Measurements from ENCODE around the gene GRHL3.

GRHL3 gene

DNA sequence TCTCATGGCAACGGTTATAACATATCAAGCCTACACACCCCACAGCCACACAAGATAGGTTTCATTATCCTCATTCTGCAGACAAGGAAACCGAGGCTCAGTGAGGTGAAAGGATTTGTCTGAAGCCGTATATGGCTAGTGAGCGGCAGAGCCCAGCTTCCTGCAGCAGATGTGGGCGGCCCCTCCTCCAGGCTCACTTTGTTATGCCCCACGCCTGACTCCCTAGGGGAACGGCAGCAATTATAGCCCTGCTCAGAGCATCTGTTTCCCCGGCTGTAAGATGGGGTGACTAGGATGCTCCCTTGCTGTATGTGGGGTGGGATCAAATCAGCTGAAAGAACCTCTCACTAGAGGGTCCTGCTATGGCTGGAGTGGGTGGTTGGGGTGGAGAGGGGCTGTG, 22.1 kb downstream of the GRHL3 start:
- DNase-seq (ENCODE audit: low read depth in 2 of 3, low spot score in 2 of 3) = no peak

DNA sequence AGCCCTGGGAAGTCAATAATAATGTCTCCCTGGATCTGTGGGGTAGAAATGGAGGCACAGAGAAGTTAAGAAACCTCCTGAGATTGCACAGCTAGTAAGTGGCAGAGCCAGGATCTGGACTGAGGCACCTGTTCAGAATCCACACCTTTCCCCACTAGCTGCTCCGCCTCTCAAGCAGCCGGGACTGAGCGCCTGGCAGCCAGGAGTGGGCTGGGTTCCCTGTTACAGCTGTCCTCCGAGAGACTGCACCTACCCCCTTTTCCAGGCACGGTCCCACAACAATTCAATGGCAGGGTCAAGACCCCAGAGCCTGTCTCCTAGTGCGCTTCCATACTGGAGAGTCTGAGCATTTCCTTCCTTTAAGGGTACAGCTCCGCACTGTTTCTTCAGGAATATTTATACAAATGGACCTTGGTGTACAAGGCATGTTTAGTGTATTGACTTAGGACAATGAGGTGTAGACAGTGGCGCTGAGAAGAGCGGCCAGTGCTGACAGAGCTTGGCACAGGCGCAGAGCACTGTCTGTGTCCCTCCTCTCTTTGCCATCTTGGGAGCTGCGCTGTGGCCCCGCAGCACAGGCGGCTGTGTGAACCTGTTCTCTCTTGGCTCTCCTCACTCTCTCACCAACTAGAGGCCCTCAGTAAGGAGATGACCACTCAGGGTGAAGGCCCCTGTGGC, 24.4 kb downstream of the GRHL3 start:
- no peak for DNase-seq (ENCODE audit: low read depth in 2 of 3, low spot score in 2 of 3)

- no peak for DNase-seq (ENCODE audit: low read depth in 2 of 3, low spot score in 2 of 3)
Measured at GRCh38 chr1:24344090-24344742, 25.1 kb downstream of the GRHL3 start.

DNA sequence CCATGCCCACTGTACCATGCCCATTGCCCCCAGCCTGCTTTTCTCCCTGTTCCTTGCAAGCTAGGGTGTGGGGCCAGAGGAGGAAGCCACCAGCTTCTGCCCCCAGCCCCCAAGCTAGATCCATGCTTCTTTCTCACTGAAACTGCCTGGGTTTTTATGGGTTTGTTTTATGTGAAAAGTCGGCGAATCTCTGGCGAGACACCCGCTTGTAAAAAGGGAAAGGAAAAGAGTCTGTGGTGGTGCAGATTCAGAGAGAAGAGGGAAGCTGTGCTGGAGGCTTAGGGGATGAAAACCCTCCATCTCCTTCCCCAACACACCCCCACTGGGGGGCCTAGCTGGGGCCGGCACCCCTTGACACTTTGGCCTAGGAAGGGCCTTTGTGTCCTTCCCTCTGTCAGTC, 26.2 kb downstream of the GRHL3 start:
- no peak for DNase-seq (ENCODE audit: low read depth in 2 of 3, low spot score in 2 of 3)

DNA sequence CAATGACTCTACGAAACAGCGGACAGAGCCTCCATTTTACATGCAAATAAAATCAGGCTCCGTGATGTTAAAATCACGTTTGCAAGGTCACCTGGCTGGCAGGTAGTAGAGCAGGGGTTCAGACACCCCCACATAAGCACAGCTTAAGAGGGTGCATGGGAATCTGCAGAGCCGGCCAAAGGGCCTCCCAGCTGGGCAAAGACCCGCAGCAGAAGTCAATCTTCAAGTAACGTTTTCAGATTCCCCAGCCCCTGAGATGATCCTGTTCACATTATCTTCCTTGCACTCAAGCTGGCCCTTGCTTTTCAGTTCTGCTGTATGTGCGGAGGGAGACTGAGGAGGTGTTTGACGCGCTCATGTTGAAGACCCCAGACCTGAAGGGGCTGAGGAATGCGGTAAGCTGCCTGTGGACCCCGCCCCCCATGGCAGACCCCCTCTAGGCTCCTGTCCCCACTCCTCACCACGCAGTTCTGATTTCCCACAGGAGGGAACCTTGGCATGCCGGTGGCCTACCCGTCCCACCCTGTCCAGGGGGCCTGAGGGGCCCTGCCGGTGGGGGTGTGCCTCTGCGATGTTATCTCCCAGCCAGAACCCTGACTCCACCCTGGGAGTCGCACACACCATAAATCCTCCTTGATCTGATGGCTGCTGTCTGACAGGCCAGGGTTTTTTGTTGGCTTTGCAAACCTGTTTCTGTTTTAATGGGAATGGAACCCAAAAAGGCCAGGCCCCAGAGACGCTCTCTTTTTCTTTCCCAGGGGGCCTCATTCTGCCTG, 28.2 kb downstream of the GRHL3 start:
- DNase-seq (ENCODE audit: low read depth in 2 of 3, low spot score in 2 of 3) = no peak

DNA sequence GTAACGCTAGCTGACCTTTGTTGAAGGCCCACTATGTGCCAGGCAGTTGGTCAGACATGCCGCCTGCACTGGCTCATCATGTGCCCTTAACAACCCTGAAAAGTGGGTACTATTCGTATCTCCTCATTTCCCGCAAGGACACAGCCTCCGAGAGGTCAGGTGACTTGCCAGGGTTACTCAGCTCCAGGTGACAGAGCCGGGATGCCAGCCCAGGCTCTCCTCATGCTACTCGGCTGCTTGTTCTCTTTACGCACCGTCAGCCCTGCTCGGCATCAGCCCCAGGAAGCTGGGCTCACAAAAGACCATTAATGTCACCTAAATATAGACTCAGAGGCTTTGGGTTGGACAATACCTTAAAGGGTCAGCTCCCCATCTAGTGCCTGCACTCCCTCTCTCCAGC, 29.0 kb downstream of the GRHL3 start:
- DNase-seq (ENCODE audit: low read depth in 2 of 3, low spot score in 2 of 3) = no peak

DNA sequence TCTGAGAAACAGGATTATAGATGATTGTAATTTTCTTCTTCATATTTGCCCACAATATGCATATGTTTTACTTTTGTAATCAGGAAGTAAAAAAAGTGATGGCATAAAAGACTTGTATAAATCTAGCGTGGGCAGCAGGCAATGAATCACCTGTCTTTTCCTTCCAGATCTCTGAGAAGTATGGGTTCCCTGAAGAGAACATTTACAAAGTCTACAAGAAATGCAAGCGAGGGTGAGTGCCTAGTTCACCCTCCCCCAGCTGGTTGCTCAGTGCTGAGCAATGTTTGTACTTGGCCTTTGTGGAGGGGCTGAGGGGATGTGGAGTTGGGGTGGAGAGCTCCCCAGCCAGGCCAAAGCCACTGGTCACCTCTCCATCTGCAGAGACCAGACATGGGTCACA, 30.7 kb downstream of the GRHL3 start:
- no peak for DNase-seq (ENCODE audit: low read depth in 2 of 3, low spot score in 2 of 3)

DNA sequence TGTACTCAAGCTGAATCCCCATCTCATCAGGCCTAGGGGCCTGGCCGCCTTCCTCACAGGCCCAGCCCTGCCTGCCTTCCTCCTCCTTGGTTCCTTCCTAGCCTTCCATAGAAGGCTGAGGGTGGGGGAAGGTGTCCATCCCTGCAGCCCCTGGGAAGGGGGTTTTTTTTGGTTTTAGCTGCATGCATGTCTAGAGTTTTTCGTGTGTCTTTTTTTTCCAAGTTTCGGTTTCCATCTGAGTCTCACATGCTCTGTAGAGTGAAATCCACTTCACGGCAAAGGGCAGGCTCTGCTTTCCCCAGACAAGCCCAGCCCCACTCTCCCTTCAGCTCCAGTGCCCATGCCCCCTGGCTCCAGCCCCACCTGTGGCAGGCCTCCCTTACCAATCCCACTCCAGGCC, 32.1 kb downstream of the GRHL3 start:
- no peak for DNase-seq (ENCODE audit: low read depth in 2 of 3, low spot score in 2 of 3)

DNA sequence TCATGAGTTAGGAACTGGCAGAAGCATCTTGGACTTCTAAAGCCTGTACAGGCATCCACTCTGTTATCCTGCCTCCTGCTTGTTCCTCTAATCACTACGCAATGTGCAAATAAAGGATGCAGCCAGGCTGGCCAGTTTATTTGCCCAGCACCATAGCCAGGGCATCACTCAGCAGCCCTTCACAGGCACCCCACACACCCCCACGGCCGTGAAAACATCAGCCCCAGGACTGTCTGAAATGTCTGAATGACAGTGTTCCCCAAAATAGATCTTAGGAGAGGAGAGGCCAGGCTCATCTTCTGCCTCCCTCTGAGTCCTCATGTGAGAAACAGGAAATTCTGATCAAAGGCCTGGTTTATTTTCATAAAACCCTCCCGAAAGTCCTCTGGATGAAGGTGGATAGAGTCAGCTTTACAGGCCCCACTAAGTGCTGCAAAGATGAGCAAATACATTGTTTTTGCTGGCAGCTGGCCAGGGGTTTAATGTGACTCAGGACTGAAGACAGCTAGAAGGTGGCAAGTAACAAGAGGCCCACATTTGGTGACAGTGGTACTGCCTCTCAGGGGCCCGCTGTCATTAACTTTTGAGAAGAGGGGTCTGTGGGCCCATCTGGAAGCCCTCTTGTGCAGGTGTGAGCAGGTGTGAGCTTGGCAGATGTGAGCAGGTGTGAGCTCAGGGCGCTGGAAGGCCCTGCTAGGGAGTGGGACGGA, 32.9 kb downstream of the GRHL3 start:
- peak in 2 of 3 experiments; percentile 11 to 35 for DNase-seq (ENCODE audit: low read depth in 2 of 3, low spot score in 2 of 3)

DNA sequence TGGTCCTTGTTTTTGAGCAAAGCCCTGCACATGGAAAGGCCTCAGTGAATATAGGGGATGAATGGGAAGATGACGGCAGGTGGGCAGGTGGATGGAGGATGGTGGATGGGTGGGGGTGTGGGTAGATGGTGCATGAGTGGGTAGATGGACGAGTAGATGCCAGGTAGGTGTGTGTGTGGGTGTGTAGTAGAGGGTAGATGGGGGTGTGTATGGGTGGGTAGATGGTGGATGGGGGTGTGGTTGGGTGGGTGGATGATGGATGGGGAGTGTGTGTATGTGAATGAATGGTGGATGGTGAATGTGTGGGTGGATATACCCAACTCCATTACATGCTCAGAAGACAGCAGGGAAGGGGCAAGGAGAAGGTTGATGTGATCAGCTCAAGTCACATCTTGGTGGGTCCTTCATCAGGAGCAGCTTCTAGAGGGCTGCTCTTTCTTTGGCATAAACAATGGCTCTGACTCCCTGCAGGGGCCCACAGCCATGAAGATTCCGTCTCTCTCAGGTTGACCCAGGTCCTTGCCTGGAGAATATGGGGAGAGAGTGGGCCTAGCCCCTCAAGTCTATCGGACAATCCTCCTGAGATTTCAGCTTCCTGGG, 34.2 kb downstream of the GRHL3 start:
- DNase-seq (ENCODE audit: low read depth in 2 of 3, low spot score in 2 of 3) = no peak

DNA sequence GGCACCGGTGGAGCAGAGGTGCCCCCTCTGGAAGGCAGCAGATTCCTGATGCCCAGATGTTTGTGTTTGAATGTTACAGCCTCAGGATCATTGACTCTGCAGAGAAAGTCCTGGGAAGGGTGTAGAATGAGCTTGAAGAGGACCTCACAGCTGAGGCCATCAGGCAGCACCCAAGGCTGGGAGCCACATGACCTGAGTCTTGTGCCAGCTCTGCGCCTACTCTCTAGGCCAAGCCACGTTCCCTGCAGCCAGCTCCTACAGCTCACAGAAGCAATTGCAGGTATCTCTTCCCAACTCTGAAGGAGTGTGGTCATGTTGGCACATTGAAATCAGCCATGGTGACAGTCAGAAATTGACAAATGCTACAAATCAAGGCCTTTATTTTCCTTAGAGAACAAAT, 36.3 kb downstream of the GRHL3 start:
- no peak for DNase-seq (ENCODE audit: low read depth in 2 of 3, low spot score in 2 of 3)

DNA sequence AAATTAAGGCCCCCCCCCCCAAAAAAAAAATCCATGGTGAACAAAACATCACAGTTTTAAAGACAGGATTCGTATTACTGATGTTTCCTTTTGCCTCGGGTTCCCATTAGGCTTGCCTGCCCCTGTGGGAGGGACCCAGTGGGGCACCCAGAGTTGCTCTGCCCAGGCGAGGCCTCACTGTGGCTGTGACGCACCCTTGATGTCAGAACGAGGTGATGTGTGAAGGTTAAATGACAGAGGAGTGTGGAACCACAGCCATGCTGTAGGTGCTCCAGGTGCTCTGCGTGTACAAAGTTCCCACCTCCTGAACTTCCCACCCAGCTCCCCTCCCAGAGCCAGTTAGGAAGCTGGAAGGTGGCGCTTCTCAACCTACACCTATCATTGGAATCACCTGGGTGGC, 37.9 kb downstream of the GRHL3 start:
- DNase-seq (ENCODE audit: low read depth in 2 of 3, low spot score in 2 of 3) = no peak

GRCh38 chr1:24360681-24361080, 41.5 kb downstream of the GRHL3 start:
- no peak for DNase-seq (ENCODE audit: low read depth in 2 of 3, low spot score in 2 of 3)

GRCh38 chr1:24361811-24362210, 42.7 kb downstream of the GRHL3 start:
- DNase-seq (ENCODE audit: low read depth in 2 of 3, low spot score in 2 of 3) = no peak

DNA sequence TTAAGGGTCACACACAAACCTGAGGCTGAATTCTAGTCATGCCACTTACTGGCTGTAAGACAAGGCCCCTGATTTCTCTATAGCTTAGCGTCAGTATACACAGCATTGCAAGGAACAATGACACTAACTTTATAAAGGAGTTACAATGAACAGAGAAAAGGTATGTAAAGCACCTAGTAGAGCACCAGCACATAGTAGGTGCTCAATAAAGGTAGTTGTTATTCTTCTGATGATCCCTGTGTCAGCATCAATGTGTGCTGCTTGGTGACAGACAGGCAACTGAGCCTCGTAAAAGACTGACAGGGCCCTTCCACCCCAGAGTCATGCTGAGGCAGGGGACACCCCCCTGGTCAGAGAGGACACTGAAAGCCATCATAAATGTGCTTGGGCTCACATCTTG, 43.2 kb downstream of the GRHL3 start:
- no peak for DNase-seq (ENCODE audit: low read depth in 2 of 3, low spot score in 2 of 3)

- DNase-seq (ENCODE audit: low read depth in 2 of 3, low spot score in 2 of 3) = no peak
Measured at GRCh38 chr1:24362982-24363614, 43.9 kb downstream of the GRHL3 start.

DNA sequence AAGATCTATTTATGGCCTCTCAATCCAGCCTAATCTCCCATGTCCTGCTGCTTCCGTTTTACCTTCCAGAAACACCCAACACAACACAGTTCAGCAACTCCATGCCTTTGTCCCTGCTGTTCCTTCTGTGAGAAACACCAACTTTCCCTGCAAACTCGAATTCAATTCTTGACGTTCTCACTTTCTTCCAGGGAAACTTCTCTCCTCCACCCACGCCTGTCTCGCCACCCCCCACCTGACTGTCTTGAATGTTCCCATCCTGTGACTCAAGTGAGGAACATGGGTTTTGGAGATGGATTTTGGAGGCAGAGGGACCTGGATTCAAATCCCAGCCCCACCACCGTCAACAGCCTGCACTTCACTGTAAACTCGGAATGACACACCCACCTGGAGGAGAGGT, 44.8 kb downstream of the GRHL3 start:
- no peak for DNase-seq (ENCODE audit: low read depth in 2 of 3, low spot score in 2 of 3)

- DNase-seq (ENCODE audit: low read depth in 2 of 3, low spot score in 2 of 3) = no peak
Measured at GRCh38 chr1:24364605-24364974, 45.4 kb downstream of the GRHL3 start.

- DNase-seq (ENCODE audit: low read depth in 2 of 3, low spot score in 2 of 3) = peak in 1 of 3 experiments; percentile 16
Measured at GRCh38 chr1:24364975-24365678, 46.0 kb downstream of the GRHL3 start.

- DNase-seq (ENCODE audit: low read depth in 2 of 3, low spot score in 2 of 3) = no peak
Measured at GRCh38 chr1:24366707-24367106, 47.5 kb downstream of the GRHL3 start.
